CD4-positive, alpha-beta T cell treated with Interleukin-15 for 4 hours (primary cell): ENCODE results near the gene FNDC3B.

Source experiments
- DNase-seq: peaks from one replicate; pipeline ENCODE4 v3.0.0-alpha.2; 2020; ENCODE audit warnings: low spot score

The FNDC3B gene

GRCh38 chr3:172115787-172116186 lies 76.4 kb downstream of the FNDC3B start:
- DNase-seq: no peak

- DNase-seq: no peak
Observed at GRCh38 chr3:172118019-172118418, 78.6 kb downstream of the FNDC3B start.

- DNase-seq: no peak
Observed at GRCh38 chr3:172119266-172119969, 80.0 kb downstream of the FNDC3B start.

- DNase-seq: no peak
Observed at GRCh38 chr3:172120912-172121311, 81.5 kb downstream of the FNDC3B start.

GRCh38 chr3:172121981-172122380 lies 82.6 kb downstream of the FNDC3B start:
- DNase-seq: no peak

GRCh38 chr3:172124271-172124670 lies 84.9 kb downstream of the FNDC3B start:
- no peak for DNase-seq

- DNase-seq: no peak
Observed at GRCh38 chr3:172125053-172125452, 85.7 kb downstream of the FNDC3B start.

- DNase-seq: no peak
Observed at GRCh38 chr3:172125963-172126457, 86.6 kb downstream of the FNDC3B start.

- DNase-seq: no peak
Observed at GRCh38 chr3:172126741-172127140, 87.4 kb downstream of the FNDC3B start.

- DNase-seq: no peak
Observed at GRCh38 chr3:172127141-172127540, 87.8 kb downstream of the FNDC3B start.

GRCh38 chr3:172127929-172128580 lies 88.7 kb downstream of the FNDC3B start:
- DNase-seq: no peak

GRCh38 chr3:172128858-172129257 lies 89.5 kb downstream of the FNDC3B start:
- DNase-seq: no peak

GRCh38 chr3:172129498-172129849 lies 90.1 kb downstream of the FNDC3B start:
- no peak for DNase-seq

GRCh38 chr3:172129850-172130716 lies 90.7 kb downstream of the FNDC3B start:
- DNase-seq: peak; percentile 78

- DNase-seq: no peak
Observed at GRCh38 chr3:172130717-172131050, 91.3 kb downstream of the FNDC3B start.

GRCh38 chr3:172131746-172132145 lies 92.4 kb downstream of the FNDC3B start:
- no peak for DNase-seq

GRCh38 chr3:172132159-172132586 lies 92.8 kb downstream of the FNDC3B start:
- DNase-seq: peak; percentile 67

- DNase-seq: no peak
Observed at GRCh38 chr3:172132721-172133311, 93.4 kb downstream of the FNDC3B start.

GRCh38 chr3:172133838-172134237 lies 94.5 kb downstream of the FNDC3B start:
- DNase-seq: no peak

GRCh38 chr3:172134352-172134751 lies 95.0 kb downstream of the FNDC3B start:
- peak; percentile 28 for DNase-seq

GRCh38 chr3:172135185-172135584 lies 95.8 kb downstream of the FNDC3B start:
- no peak for DNase-seq

- DNase-seq: no peak
Observed at GRCh38 chr3:172135820-172136219, 96.4 kb downstream of the FNDC3B start.
